ENCODE data around the gene SDK1.

The SDK1 gene

DNA sequence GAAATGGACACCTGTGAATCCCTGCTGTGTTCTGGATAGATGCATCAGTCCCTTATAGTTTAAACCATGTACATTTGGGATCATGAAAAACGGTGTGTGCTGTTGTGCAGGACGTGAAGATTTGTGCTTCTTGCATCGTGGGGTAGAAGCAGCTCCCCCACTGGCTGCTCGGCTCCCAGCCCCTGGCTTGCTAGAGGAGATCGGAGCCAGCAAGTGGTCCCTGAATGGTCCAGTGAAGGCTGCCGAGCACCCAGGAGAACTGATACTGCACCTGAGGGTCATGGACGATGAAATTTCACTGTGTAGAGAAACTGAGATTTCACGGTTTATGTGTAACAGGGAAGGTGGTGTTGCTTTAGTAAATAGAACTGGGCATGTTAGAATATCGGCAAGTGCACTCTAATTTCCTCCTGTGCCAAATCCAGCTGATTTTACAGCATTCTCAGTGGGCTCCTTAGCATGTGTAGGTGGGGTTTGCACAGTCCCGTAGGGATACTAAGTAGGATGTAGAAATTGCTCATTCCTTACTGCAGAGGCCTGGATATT is 726.0 kb downstream of the SDK1 start:
- DNase-seq: no peak

DNA sequence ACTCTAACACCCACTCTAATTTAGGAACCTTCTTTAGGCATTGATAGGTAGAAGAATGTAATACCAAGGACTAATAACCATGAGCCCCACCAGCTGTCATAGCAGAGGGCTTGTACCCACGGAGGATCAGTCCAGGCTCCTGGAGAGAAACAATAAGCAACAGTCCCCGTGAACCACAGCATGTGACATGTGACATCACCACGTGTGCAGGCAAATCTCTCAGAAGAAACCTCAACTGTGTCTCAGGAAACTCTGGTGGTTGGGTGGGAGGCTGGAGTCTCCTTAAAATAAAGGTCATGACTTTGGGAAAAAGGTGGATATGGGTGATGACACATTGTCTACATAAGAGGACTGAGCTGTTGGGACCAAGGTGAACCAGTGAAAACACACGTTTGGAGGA is 727.2 kb downstream of the SDK1 start:
- no peak for DNase-seq

DNA sequence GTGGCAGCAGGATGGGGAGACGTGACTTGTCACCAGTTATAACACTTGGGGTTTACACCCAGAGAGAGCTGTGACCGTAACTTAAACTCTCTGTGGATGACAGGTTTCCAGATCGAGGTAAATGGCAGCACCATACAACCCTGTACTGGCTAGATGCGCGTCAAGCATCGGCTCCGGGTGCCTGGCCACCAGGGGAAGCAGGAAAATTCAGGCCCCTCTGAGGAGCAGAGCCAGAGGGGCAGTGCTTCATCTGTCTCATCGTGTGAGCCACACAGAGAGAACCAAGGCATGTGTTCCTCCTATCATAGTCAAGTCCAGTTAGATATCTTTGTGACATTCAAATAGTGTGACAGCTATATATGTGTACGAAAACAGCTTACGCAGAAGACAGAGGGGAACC is 728.9 kb downstream of the SDK1 start:
- DNase-seq: no peak

DNA sequence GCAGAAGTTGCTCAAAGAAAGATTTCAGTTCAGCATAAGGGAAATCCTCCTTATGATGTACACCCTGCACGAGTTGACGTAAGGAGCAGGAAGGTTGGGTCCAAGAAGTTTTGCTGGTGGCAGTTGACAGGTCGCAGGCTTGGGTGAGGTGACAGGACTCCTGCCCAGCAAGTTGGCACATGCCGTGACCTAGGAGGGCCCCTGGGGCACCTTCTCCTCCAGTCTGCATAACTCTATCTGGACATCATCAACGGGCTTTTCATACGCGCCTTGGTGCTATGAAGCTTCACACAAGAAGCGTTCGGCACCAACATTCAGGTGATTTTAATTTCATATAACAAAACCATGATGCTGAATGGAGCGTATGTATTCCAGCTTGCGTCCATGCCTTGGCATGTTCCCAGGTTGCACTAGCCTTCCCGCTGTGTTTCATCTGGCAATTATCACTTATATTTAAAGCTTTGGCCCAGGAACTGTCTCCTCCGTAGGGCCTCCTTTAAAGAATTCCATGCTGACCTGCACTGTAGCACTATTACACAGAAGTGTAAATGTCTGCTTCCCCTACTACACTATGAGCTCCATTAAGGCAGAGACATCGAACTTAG is 729.4 kb downstream of the SDK1 start:
- DNase-seq: no peak

DNA sequence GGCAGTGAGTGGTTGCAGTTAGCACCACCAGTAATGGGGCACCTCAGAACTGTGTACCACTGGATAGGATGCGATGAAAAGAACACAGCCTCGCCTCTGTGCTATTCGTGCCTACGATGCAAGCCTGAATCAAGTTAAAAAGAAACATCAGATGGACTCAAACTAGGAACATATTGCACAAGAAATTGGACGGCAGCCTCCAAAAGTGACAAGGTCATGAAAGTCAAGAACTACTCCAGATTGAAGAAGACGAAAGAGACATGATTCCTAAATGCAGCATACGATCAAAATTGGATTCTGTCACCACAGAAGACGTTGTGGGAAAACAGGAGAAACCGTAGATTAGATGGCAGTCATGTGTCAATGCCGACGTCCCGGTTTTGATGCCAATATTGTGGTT is 732.9 kb downstream of the SDK1 start:
- no peak for DNase-seq

DNA sequence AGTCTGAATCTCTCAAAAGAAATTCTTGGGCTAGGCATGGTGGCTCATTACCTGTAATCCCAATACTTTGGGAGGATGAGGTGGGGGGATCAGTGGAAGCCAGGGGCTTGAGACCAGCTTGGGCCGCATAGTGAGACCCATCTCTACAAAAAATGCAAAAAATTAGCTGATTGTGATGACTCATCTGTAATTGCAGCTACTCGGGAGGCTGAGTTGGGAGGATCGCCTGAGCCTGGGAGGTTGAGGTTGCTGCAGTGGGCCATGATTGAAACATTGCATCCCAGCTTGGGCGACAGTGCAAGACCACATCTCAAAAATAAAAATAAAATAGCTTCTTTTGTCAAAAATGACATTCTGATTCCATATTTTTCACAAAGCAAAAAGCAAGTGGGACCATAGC is 736.3 kb downstream of the SDK1 start:
- no peak for DNase-seq

DNA sequence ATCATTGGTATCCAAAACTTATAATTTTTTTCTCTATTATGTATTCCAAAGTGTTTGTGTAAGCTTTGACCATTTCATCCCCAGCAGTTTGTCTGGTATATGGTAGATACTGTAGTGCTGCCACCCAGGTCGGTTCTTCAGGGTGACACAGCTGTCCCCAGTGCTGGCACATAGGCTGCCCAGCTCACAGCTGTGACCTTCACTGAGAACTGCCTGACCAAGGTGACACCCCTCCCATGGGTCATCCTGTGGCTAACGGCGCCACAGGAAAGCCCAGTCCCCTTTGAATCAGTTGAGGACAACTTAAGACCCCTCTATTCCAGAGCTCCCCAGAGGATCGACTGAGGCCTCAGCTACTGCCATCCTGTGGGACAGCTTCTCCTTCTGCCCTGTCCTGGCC is 736.8 kb downstream of the SDK1 start:
- DNase-seq: no peak

DNA sequence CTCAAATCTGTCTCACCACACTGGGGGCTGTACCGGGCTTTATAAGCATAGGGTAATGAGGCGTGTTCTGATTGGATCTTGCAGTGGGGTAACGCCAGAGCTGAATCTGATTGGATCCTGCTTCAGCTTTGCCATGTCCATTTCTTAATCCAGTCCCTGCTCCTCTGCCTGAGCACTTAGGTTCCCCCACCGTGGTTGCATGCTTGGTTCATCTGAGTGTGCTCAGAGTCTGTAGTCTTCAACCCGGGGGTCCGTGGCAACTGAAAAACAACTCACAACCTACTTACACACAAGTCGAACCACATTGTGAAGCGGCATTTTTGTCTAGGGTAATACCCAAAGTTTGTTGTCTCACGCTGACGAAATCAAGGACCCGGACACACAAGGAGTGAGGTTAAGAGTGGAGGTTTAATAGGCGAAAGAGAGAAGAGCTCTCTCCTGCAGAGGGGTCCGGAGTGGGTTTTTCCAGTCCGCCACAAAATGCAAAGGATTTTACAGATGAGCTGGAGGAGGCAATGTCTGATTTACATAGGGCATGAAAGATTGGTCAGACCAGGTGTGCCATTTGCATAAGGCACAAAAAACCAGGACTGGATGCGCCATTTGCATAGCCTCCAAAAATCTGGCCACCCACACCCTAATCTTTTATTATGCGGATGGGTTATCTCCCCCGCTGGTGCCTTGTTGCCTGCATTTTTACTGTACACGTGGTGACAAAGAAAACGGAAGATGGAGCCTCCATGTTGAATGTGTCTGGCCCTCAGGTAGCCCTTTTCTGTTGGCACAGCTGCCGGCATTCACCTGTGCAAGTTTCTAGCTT is 739.3 kb downstream of the SDK1 start:
- no peak for DNase-seq

DNA sequence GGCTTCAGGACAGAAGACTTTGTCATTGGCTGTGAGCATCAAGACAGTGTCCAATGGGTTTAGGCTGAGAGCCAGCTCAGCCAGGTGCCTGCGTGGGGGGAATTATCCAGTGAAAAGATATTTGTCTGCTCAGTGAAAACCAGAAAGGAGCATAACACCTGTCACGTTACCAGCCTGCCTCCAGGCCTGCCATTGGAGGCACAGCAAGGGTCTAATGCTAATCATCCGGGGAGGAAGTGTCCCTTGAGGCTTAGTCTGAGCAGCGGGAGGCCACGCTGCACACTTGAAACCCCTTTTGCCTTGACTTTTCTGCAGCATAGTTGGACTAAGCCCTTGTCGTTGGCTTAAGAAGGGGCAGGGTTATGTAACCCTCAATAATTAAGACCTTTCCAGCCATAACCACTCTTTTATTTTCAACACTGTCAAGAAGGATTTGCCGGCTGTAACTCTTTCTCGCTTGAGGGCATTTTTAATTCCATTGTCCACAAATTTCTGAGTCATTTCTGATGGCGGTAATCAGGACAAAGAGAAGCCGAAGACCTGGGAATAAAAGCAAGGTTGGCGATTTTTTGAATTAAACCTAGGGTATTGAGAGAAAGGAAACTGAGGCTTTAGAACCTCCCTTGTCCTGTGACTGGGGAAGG is 741.5 kb downstream of the SDK1 start:
- peak; percentile 77 for DNase-seq

DNA sequence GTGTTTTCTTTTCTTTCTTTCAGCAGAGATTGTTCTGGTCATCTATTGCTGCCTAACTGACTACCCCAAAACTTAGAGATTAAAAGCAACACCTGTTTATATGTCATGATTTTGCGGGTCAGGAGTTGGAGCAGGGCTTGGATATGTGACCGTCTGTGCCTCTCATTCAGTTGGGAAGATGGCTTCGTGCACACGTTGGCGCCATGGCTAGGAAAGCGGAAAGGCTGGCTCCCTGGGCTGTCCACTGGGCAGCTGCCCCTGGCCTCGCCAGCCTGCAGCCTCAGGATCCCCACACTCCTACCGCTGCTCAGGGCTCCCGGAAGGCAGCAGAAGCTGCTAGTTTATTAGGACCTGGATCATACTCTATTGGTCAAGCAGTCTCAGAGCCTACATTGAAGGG is 742.9 kb downstream of the SDK1 start:
- no peak for DNase-seq

DNA sequence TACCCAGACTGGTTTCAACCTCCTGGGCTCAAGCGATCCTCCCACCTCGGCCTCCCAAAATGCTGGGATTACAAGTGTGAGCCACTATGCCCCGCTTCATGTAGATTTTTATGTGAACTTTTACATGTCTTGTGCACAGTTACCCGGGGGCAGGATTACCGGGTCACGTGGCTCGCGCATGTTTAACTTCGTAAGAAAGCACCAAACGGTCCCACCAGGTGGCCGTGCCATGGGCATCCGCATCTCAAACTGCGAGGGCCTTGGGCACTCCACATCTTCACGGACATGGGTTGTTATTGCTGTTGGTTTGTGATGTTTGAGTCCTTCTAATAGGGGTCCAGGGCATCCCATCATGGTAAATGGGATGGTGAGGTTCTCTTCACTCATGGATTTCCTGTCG is 744.4 kb downstream of the SDK1 start:
- no peak for DNase-seq

DNA sequence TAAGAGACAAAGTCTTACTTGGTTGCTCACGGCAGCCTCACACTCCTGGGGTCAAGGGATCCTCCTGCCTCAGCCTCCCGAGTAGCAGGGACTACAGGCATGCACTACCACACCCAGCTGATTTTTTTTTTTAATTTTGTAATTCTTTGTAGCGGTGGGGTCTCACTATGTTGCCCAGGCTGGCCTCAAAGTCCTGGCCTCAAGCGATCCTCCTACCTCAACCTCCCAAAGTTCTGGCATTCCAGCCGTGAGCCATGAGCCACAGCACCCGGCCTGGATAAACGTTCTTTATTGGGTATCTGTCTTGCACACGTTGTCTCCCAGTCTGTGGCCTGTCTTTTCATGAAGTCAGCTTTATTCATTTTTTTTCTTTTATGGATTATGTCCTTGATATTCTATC is 744.9 kb downstream of the SDK1 start:
- DNase-seq: no peak

DNA sequence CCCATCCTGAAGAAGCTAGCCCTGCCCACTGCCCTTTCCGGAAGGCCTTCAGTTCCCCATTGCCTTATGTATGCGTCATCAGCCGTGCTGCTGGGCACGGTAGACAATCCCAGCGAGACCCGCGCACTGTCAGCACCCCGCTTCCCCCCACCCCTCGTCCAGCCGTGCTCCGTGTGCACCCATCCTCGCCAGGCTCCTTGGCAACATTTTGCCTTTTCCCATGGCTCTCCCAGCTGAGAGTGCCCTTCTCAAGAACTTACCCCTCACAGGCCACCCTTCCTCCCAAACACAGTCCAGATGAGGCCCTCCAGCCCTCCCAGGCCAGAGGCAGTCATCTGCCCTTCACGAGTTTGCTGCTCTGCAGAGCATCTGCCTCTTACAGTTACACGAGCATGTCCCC is 747.3 kb downstream of the SDK1 start:
- no peak for DNase-seq

DNA sequence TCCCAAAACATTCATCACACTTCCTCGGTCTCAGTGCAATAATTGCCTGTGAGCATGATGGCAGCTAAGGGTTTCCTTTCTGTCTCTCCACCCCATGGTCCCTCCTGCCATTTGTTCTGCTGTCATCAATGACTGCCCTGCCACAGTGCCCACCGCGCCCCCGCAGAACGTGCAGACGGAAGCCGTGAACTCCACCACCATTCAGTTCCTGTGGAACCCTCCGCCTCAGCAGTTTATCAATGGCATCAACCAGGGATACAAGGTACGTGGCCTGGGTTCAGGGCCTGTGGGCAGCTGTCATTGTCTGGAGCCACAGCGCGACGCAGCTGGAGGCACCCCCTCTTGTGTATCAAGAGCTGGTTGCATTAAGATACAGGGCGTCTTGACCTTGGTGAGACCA is 748.1 kb downstream of the SDK1 start:
- DNase-seq: no peak

DNA sequence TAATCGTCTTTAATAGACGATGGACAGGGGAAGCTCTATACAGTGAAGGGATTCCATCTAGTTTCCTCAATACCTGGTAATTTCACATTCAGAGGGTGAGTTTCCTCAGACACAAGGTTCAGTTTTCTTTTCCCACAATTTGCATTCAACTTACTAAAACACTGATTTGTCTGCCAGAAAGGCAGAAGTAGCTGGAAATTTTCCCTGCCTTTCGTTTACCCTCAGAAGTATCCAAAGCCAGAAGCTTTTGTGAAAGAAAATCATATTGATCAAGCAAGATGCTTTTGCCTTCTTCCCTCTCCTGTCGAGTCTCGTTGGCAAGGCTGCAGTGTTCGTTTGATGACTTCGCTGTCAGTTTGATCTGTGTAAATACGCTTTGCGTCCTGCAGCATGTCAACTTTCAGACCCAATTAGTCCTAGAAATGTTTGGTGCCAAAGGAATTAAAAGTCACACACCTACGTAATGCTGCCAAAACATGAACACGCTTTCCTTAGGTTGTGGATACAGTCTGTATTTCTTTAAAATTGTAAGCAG is 749.1 kb downstream of the SDK1 start:
- DNase-seq: no peak

DNA sequence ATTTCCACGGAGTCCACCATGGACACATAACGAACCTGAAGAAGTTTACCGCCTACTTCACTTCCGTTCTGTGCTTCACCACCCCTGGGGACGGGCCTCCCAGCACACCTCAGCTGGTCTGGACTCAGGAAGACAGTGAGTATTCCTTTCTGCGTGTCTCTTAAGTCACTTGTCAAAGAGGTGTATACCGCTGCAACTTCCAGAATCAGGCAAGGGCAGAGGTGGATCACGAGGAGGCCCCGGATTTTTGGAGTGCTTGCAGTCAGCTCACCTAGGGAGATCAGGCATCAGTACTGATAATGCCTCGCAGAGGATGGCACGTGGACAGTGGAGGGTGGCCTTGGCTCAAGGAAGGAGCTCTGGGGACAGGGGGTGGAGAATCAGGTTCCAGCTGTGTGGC is 750.6 kb downstream of the SDK1 start:
- no peak for DNase-seq

DNA sequence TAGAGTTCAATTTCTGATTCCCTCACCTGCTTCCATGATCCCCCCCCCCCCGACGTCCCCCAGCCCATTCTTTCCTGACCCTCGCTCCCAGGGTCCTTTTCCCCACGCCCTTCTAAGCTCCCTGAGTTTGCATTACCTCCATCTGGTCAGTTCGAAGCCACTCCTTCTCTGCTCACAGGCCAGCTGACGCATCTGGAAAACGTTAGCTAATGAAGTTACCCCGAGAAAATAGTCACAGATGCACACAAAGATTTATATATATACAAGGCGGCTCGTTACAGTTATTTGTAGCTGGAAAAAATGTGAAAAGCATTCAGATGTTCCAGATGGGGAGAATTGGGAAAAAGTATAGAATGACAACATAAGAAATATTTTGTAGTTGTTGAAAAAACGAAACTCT is 751.1 kb downstream of the SDK1 start:
- no peak for DNase-seq

DNA sequence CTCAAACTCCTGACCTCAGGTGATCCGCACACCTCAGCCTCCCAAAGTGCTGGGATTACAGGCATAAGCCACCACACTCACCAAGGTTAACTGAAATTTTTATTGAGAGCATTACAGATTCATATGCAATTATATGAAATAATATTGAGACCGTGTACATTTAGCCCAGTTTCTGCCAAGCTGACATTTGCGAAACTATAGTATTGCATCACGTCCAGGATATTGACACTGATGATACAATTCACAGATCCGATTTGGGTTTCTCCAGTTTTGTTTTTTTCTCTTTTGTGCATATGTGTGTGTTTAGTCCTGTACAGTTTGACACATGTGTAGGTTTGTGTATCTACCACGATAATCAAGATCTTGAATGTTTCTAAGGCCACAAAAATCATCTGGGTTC is 753.1 kb downstream of the SDK1 start:
- no peak for DNase-seq

DNA sequence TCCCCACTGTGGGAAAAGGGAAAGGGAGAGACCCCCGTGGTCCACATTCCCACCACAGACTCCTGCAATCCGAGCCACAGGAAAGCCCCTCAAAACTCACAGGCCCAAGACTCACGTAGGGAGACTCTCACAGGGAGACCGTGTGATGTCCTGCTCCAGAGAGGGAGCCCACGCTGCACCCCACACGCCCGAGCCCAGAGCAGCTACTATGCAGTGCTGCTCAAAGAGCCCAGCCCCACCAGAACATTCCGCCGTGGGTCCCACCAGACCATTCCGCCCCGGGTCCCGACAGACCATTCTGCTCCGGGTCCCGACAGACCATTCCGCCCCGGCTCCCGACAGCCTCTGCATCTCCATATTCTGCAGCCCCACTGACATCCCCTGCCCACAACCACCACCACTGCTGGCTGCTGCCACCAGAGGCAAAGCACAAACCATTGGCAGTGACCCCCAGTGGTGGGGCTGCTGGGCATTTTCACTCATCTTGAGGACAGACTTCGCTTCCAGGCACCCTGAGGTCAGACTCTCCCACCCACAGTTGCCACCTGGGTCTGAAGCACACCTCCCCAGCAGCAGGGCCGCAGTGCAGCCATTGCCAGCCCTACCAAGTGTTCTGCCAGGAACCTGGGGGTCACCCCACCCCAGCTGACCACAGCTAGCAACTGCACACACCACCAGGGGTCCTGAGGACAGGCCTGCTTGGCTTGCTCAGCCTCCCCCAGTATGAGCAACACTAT is 755.7 kb downstream of the SDK1 start:
- no peak for DNase-seq

DNA sequence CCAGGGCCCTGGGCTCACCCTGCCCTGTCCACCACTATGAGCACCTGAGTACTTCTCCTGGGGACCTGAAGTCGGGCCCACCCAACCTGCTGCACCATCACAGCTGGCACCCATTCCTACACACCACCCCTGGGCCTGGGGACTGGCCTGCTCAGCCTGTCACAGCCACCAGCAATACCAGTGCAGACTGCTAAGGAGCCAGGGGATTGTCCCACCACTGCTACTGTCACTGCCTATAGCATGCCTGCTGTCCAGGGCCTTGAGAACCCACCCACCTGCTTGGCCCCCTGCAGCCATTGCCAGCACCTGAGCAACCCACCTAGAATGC is 756.2 kb downstream of the SDK1 start:
- no peak for DNase-seq

DNA sequence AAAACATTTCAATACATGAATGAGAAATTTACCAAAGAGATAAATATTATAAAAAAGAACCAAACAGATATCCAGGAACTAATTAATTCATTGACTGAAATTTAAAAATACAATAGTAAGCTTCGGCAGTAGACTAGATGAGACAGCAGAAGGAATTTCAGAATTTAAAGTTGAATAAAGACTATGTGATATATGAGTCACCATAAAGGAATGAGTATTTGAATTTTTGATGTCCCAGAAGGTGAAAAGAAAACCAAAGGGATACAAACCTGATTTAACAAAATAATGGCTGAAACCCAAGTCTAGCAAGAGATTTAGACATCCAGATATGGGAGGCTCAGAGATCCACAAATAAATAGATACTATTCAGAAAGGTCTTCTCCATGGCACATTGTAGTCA is 757.1 kb downstream of the SDK1 start:
- no peak for DNase-seq

DNA sequence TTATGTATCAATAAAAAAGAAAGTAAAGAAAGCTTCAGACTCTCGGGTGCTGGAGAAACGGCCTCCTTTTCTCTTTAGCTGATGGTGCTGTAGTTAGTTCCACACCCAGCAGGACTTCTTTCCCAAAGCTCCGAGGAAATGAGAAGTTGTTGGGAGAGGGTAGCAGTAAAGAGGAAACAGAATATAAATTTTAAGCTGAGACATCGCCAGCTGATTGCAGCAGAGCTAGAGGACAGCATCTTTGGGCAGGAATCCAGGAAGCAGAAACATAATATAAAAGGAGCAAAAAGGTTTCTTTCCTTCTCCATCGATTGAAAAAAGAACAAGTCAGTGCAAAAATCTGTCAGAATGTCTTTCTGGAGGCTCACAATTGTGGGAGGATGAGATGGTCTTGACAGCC is 764.1 kb downstream of the SDK1 start:
- DNase-seq: no peak

DNA sequence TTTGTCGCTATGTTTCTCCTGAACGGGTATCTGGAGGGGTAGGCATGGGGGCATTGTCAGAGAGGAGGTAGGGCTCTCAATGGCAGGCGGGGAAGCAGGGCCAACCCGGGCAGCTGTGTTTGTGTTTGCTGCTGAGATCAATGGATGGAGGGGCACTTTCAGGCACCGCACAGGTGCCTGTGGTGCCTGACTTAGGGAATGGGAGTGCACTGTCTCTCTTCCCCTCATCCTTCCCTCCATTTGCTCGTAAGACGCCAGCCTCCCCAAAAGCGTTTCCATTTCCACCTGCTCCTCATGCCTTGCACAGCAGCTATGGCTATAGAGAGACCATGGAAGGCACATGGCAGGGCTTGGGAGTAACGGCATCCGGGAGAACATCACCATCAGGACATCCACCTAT is 765.2 kb downstream of the SDK1 start:
- no peak for DNase-seq
